Gastroesophageal sphincter (tissue), 3 donors: ENCODE data around the gene PPARGC1A.

Source experiments
- EP300 ChIP-seq: sonication (generic); formaldehyde crosslinking; IDR thresholded peaks from one replicate; pipeline ENCODE4 v1.6.1; 2017; ENCODE audit warnings: antibody characterized with exemption, mild to moderate bottlenecking
- POLR2A ChIP-seq, 2 donors: fragments of 450-650 bp; IDR thresholded peaks; one replicate each; pipeline ENCODE4 v1.6.1; 2017; ENCODE audit warnings: antibody characterized with exemption in 2 of 2, mild to moderate bottlenecking in 2 of 2, moderate library complexity in 1 of 2
- POLR2AphosphoS5 ChIP-seq: sonication (generic); formaldehyde crosslinking; IDR thresholded peaks from one replicate; pipeline ENCODE4 v1.6.1; 2017; ENCODE audit warnings: antibody characterized with exemption
- TF ChIP-seq, protein P1 (sequence below), 4 experiments: fragments of 200-600 bp in 2 of 4; fragments of 450-650 bp in 2 of 4; sonication (generic) in 1 of 4; IDR thresholded peaks; one replicate each; pipeline ENCODE4 v1.5.1; 2017 to 2019; ENCODE audit warnings: antibody characterized with exemption in 4 of 4, mild to moderate bottlenecking in 2 of 4, moderate library complexity in 2 of 4

DNA sequence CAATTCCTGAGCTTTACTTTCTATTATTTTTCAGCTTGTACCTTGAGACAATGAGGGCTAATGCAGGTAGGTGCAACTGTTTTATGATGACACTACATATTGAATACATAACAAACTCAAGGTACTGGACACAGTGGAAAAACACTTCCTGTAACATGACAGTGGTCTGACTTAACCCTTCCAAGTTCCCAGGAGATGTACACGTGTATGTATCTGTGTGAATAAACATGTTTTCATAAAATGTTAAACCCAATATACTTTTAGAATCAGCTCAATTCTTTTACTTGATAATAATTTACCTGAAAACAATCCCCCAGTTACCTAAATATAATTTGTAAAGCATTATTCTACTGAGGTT, 1.2 kb upstream of the PPARGC1A start:
- TF ChIP-seq, protein P1, sequence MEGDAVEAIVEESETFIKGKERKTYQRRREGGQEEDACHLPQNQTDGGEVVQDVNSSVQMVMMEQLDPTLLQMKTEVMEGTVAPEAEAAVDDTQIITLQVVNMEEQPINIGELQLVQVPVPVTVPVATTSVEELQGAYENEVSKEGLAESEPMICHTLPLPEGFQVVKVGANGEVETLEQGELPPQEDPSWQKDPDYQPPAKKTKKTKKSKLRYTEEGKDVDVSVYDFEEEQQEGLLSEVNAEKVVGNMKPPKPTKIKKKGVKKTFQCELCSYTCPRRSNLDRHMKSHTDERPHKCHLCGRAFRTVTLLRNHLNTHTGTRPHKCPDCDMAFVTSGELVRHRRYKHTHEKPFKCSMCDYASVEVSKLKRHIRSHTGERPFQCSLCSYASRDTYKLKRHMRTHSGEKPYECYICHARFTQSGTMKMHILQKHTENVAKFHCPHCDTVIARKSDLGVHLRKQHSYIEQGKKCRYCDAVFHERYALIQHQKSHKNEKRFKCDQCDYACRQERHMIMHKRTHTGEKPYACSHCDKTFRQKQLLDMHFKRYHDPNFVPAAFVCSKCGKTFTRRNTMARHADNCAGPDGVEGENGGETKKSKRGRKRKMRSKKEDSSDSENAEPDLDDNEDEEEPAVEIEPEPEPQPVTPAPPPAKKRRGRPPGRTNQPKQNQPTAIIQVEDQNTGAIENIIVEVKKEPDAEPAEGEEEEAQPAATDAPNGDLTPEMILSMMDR (IDR thresholded peaks at IDR 0.05) = no peak
- TF ChIP-seq POLR2A (IDR thresholded peaks at IDR 0.05) = no peak
- no peak for TF ChIP-seq POLR2AphosphoS5
- TF ChIP-seq EP300 = no peak
